ENCODE results near the gene ADGRG1.
"Not testable (repeated sequence)": the region's sequence is repeated elsewhere in the genome, so short reads cannot be mapped to it uniquely, and the experiment has no call there.

The ADGRG1 gene

GRCh38 chr16:57628008-57628781 is at the start of gene ADGRG1:
Gene ADGRG1 (plus strand): TSS chr16:57628630. CDS start chr16:57650288, 21,658 bp downstream.
- no peak for FAIRE-seq

DNA sequence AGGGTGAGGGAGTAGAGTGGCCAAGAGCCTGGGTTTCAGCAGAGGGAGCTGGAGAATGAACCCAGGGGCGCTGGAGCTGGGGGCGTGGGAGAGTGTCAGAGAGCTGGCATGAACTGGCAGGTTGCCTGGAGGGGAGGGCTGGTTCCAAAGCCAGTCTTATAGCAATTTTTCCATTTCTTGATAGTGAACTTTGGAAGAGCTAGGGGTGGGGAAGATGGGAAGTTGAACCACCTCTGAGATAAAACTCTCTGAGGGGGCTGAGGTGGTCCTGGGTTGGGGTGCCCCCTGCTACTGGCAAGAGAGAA is 49.1 kb upstream of the ADGRG1 start:
- FAIRE-seq: no peak

GRCh38 chr16:57585051-57585687 is 43.3 kb upstream of the ADGRG1 start:
- no peak for FAIRE-seq

DNA sequence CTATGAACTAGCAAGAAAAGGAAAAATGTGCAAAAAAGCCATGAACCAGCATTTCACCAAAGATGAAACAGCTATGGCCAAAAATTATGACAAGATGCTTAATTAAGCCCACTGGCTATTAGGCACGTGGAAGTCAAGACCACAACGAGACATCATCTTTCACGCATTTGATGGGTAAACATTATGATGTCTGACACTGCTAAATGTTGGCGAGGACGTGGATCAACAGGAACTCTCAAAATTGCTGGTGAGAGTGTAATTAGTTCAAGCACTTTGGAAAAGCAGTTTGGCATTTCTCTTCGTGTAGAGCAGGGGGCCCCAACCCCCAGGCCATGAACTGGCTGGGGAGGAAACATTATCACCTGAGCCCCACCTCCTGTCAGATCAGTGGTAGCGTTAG is 39.6 kb upstream of the ADGRG1 start:
- no peak for FAIRE-seq

DNA sequence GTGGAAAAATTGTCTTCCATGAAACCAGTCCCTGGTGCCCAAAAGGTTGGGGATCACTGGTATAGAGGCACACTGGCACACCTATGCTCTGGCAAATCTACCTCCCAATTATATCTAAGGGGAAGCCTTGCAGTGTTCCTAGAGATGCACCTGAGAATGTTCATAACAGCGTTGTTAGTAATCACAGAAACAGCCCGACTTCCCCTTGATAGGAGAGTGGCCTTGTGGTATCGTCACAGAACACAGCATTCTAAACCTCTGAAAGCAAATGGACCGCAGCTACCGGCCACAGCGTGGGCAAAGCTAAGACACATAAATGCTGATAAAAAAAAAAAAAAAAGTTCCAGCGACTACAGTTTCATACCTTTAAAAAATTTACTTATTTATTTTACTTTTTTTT is 39.1 kb upstream of the ADGRG1 start:
- FAIRE-seq: no peak

DNA sequence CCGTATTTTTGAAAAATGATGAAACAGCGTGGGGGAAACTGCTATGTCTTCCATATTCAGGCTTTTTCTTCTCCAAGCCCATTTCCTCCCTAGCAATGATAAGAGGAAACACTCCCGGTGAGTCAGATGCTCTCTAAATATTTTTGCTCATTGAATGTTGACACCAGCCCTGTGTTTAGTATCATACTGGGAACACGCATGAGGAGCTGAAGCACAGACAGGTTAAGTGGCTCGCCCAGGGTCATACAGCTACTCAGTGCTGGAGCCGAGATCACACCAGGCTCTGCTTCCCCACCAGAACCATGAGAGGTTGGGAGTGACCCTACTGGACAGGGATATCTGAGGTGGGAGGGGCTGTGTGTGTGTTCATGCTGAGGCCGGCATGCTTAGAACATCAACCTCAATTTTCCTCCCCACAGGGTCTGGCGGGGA is 37.8 kb upstream of the ADGRG1 start:
- FAIRE-seq: no peak

DNA sequence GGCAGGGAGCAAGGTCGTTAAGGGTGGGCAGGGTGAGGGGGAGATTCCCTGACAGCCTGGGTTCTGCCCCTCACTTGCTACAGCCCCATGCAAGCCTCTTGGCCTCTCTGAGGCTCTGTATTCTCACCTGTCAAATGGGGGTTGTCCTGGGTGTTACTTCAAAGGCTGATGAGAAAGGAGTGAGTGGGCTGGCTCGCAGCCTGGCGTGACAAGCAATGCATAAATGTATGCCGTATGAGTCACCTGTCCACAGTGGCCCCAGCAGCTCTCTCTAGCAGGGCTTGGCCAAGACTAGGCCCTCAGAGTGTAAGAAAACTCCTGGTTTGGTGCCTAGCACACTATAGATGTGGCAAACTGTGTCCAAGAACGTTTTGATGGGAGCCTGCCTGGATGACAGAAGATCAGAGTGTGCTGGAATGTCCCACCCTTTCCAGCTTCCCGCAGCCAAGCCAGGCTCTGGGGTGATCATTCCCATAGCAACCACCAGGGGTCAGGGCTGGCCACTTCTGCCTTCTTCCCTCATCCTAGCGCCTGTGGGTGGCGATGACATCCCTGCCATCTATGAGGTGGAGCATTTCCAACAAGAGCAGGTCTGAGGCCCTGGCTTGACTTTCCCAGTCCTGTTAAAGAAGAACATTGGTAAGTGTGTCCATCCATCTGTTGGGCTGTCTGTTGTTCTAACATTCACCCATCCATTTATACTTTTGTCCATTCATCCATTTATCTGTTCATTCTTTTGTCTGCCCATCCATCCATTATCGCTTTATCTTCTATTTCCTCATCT is 37.2 kb upstream of the ADGRG1 start:
- FAIRE-seq: no peak

DNA sequence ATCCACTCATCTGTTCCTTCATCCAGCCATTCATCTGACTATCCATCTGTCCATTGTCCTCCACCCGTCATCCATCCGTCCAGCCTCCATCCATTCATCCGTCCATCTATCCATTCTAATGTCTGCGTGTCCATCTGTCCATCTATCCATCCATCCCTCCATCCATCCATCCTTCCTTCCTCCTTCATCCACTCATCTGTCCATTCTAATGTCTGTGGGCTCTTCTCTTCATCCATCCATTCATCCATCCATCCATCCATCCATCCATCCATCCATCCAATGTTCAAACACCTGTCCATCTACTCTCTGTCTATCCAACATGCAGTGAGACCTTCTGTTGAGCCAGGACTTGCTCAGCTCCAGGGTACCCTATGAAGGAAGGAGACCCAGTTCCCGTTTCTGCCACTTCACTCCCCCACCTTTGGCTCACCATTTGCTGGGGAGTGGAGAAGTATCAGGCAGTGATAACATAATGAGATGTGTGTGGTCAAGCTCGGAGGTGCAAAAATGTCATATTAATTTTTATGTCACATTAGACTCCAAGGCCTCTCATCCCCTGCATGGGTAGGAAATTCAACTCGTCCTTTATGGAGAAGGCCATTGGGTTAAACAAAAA is 36.5 kb upstream of the ADGRG1 start:
- no peak for FAIRE-seq

GRCh38 chr16:57592591-57593003 is 35.8 kb upstream of the ADGRG1 start:
- FAIRE-seq: no peak

DNA sequence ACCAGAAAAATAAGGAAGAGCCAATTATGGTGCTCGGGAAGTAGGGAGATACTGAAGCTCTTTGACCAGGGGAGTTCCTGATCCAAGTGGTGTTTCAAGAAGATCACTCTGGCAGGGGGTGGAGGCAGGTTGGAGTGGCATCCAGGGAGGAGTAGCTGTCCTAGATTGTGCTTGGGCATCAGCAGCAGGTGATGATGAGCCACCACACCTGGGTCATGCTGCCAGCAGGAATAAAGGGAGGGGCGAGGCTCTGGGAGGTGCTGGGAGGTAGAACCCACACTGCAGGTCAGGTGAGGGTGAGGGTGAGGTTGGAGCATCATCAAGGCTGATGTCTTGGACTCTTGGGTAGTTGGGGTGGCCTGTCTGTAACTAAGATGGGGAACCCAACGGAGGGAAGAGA is 35.4 kb upstream of the ADGRG1 start:
- no peak for FAIRE-seq

- FAIRE-seq: no peak
These were observed 34.4 kb upstream of the ADGRG1 start for GRCh38 chr16:57593990-57594389.

DNA sequence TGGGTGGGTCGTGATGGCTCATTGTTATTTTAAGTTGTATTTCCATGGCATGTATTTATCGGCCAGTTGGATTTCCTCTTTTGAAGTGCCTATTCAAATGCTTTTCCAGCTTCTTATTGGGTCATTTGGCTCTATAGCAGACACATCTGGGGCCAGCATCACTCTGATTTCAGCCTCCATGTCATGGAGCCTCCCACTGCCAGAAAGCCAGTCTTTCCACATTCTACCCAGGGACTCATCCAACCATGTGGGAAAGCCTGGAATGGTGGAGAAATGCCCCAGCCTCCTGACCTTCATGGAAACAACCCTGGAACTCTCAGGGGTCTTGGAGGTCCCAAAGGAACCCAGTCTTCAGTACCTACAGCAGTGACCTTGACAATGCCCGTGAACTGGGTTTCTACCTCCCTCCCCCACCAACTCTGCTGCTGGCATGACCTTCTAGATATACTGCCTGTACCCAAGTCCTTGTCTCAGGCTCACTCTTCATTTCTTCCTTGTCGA is 33.8 kb upstream of the ADGRG1 start:
- FAIRE-seq: no peak

- not testable (repeated sequence) for FAIRE-seq
These were observed 32.2 kb upstream of the ADGRG1 start for GRCh38 chr16:57596234-57596633.

DNA sequence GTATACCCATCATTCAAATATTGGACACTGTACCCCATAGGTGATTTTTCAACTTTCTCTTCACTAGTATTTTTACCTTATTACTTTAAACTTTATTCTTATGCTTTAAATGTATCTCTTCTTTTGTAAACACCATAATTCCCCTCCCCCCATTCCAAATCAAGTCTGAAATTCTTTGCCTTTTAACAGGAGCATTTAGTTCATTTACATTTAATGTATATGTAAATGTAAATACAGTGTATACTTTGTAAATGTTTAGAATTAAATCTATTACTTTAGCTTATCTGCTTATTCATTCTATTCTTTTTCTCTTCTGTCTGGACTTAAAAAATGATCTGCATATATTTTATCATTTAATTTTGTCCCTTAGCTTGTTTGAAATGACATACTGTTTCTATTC is 30.0 kb upstream of the ADGRG1 start:
- no peak for FAIRE-seq

GRCh38 chr16:57600048-57600835 is 28.2 kb upstream of the ADGRG1 start:
- FAIRE-seq: no peak

- FAIRE-seq: no peak
These were observed 27.4 kb upstream of the ADGRG1 start for GRCh38 chr16:57600952-57601580.

- FAIRE-seq: no peak
These were observed 26.5 kb upstream of the ADGRG1 start for GRCh38 chr16:57601801-57602478.

DNA sequence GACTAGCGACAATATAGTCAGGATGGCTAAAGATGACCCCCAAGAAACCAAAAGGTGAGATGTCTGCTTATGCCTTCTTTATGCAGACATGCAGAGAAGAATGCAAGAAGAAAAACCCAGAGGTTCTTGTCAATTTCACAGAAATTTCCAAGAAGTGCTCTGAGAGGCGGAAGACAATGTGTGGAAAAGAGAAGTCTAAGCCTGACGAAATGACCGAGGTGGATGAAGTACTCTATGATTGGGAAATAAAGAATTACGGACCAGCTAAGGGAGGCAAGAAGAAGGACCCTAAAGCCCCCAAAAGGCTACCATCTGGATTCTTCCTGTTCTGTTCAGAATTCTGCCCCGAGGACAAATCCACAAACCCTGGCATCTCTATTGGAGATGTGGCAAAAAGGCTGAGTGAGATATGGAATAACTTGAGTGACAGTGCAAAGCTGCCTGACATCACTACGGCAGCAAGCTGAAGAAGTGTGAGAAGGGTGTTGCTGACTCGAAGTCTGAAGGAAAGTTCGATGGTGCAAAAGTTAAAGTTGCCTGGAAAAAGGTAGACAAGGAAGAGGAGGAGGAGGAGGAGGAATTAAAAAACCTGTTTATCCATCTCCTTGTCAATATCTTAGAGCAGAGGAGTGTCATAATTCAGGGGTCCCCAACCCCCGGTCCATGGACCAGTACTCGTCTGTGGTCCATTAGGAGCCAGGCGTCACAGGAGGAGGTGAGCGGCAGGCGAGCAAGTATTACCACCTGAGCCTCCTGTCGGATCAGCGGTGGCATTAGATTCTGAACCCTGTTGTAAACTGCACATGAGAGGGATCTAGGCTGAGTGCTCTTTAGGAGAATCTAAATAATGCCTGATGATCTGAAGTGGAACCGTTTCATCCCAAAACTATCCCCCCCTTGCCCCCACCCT is 25.1 kb upstream of the ADGRG1 start:
- FAIRE-seq: no peak

- no peak for FAIRE-seq
These were observed 24.3 kb upstream of the ADGRG1 start for GRCh38 chr16:57604177-57604576.
